Fibroblast of villous mesenchyme (primary cell): ENCODE results near the gene THRB. TPM values are rescaled to one million over a fixed set of nuclear protein-coding genes. Genes with fewer than 3 reads are reported as not detected.
A peak's percentile ranks its signal among the peaks of the same experiment; 100 is the strongest.

Experiments used
- DNase-seq: peaks from one replicate; pipeline ENCODE4 v3.0.0-alpha.2; 2010; ENCODE audit warnings: low read depth
- H3K4me3 ChIP-seq: 2 replicates; pipeline ENCODE4 v1.5.1; 2011; ENCODE audit warnings: low read depth, mild to moderate bottlenecking, low read length
- CTCF ChIP-seq: IDR thresholded peaks from 2 replicates; pipeline ENCODE4 v1.5.1; 2012; ENCODE audit warnings: low read depth, mild to moderate bottlenecking, low read length; ENCODE audit not compliant: insufficient read depth
- total RNA-seq: library from RNA; depleted of rRNA; stranded (reverse); fragments of >200 nt; gene quantifications from 2 replicates; pipeline ENCODE4 v1.2.3, GENCODE V29; 2012

THRB gene
- total RNA-seq, 1 donor = 13.4 TPM

DNA sequence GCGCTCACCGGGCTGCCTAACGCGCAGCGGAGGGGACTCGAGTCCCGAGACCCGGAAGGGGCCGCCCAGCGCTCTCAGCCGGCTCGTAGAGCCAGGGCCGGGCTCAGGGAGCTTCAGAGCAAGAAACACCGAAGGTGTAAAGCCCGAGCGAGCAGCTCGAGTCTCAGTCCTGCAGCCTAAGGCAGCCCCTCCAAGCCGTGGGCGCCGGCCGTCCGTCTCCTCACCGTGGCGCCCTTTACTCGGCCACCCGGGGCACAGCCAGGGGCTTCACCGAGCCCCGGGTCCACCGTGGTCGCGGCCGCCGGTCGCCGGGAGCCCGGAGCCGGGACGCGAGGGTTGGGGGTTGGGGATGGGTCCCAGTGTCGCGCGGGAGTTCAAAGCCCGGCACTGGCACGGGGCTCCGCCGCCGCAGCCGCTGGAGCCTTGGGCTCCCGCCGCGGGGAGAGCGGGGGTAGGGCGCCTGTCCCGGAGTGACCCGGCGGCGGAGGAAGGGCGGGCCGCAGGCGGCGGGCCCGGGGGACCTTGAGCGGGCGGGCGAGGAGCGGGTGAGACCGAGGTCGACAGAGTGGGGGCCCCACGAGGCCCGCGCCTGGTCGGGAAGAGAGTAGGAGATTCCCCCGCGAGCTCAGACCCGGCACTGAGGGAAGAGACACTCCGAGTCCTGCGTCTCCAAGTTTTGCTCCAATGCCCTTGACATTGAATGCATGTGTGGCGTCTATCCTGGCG lies 26.9 kb upstream of the THRB start:
- no peak for TF ChIP-seq CTCF
- peak overlapping the region; percentile 56 for H3K4me3 ChIP-seq
- DNase-seq = peak; percentile 34

- no peak for DNase-seq
- peak overlapping the region; percentile 56 for H3K4me3 ChIP-seq
- no peak for TF ChIP-seq CTCF
Measured at GRCh38 chr3:24520976-24521419, 26.3 kb upstream of the THRB start.

DNA sequence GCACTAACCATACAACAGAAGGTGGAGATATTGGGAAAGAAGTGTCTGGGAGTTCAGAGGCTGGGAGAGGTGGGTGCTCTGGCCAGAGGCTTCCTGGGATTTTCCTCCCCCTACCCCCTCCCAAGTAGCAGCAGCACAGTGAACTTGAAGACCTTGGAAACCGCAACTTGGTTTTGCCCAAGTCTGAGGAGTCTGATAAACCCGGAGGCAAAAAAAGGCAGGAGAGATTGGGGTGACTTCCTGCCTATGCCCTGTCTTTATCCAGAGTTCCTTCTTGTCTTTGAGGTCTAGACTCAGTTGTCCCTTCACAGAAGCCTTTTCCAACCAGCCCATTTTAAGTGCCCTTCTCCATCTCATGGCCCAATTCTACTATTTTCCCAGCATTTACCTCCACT lies 25.4 kb upstream of the THRB start:
- DNase-seq = no peak
- no peak for TF ChIP-seq CTCF
- no peak overlapping the region for H3K4me3 ChIP-seq

DNA sequence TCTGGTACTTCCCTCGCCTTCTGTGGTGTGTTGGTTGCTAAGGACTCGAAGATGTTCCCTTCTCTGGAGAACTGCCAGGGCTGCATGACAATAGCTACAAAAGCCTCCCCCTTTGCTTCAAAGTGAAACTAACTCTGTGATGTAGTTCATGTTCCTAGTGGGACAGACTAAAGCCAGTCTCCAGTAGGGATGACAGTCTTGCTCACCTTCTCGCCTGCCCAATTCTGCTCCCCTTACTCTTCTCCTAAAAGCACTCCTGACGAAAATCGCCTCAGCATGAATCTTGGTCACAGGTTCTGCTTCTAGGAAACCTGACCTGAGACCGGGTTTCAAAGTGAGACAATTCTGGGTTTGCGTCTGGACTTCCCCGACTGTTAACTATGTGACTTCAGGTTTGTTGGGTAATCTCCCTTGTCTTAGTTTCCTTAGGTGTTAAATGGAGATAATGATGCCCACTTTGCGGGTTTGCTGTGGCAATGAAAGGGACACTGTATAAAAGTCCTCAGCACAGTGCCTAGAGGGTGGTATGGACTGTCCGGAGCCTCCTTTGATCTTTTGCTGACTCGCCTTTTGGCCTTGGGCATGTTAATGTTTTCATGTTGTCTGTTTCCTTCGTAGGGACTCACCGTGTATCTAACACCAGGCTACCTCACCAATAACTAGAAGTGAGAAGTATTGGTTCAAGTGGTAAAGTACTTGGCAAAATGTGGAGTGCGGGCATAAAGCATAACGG lies 24.9 kb upstream of the THRB start:
- no peak for DNase-seq
- no peak overlapping the region for H3K4me3 ChIP-seq
- no peak for TF ChIP-seq CTCF

GRCh38 chr3:24518990-24519367 lies 24.3 kb upstream of the THRB start:
- TF ChIP-seq CTCF = no peak
- H3K4me3 ChIP-seq = no peak overlapping the region

DNA sequence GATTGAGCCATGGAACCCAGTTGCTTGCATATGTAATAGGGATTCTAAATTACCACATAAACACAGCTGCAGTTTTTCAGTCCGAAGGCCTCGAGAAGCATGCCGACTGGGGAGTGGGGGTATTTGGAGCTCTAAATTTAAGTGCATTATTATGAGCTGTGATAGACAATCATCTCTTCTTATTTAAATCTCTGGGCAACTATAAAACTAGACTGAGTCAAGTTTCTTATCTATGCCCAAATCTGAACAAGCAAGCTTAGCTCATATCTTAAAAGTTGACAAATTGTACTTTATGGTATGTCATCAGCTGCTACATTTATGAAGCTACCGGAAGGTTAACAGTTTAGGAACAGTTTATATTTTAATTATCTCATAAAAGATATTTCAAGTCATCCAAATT lies 19.5 kb upstream of the THRB start:
- H3K4me3 ChIP-seq = no peak overlapping the region
- no peak for DNase-seq
- TF ChIP-seq CTCF = no peak

More at GRCh38 chr3:24518990-24519367, 24.3 kb upstream of the THRB start:
- no peak for DNase-seq

DNA sequence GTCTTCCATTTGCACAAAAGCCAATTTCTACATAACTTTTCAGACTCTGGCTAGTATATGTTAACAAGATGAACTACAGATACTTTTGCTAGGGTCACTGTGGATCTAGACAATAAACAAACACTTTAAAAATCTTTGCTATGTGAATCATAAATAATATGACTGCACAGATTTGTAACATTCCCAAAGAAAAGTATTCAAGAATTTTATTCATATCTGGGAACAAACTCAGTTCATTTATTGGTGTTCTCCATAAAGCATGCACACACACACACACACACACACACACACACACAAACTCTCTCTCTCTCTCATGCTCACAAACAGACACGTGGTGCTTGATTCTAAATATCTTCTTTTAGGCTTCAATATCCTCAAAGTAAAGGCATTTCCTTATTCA lies 18.8 kb upstream of the THRB start:
- no peak overlapping the region for H3K4me3 ChIP-seq
- TF ChIP-seq CTCF = no peak
- DNase-seq = peak; percentile 44
